NCI-H82 (cell line): ENCODE results near the gene TBX3.
"Not testable (repeated sequence)": the region's sequence is repeated elsewhere in the genome, so short reads cannot be mapped to it uniquely, and the experiment has no call there.

Experiments used
- DNase-seq: peaks from one replicate; lab custom pipeline; 2025; lab: John Stamatoyannopoulos, UW

TBX3 gene

GRCh38 chr12:114684098-114684869 is at the start of gene TBX3:
Gene TBX3 (minus strand): TSS chr12:114684175. CDS start chr12:114683200, 975 bp downstream.
- peak; percentile 99 for DNase-seq

GRCh38 chr12:114732426-114733030 is 48.6 kb upstream of the TBX3 start:
- DNase-seq: no peak

DNA sequence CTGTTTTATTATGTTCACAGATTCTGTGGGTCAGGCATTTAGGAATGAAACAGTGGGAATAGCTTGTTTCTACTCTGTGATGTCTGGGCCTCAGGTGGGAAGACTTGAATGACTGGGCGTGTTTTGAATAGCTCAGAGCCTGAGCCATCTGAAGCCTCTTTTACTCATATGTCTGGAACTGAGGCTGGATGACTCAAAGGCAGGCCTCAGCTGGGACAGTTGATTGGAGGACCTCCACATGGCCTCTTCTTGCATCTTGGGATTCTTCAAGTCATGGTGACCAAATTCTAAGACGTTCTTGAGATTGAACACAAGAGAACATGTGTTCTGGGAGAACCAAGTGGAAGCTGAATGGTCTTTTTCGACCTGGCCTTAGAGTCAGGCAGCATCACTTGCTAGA is 45.8 kb upstream of the TBX3 start:
- no peak for DNase-seq

DNA sequence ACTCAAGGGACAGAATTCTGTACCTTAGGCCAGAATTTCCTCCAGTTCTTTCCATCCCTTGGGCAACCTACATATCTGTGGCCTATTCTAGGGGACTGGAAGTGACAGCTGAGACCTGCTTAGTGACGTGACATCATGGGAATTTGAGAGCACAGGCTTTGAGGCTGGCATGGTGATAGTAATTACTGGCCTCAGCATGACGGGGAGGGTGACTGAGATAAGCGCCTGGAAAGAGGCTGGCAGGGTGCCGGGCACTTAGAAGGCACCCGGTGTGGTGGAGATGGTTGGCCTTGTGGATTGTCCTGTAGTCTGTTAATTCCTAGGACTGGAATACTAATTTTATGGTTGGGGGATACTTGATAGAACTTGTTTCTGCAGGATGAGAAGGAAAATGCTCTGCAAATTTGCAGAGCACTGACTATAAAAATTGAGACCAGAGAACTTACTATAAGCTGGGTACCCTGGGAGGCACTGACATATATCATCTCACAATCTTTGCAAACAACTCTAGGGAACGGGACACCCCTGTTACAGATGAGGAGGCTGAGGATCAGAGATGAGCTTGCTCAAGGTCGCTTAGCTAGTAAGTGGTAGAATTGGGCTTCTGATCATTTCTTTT is 42.2 kb upstream of the TBX3 start:
- no peak for DNase-seq

GRCh38 chr12:114722176-114722575 is 38.2 kb upstream of the TBX3 start:
- not testable (repeated sequence) for DNase-seq

GRCh38 chr12:114721266-114721665 is 37.3 kb upstream of the TBX3 start:
- no peak for DNase-seq

DNA sequence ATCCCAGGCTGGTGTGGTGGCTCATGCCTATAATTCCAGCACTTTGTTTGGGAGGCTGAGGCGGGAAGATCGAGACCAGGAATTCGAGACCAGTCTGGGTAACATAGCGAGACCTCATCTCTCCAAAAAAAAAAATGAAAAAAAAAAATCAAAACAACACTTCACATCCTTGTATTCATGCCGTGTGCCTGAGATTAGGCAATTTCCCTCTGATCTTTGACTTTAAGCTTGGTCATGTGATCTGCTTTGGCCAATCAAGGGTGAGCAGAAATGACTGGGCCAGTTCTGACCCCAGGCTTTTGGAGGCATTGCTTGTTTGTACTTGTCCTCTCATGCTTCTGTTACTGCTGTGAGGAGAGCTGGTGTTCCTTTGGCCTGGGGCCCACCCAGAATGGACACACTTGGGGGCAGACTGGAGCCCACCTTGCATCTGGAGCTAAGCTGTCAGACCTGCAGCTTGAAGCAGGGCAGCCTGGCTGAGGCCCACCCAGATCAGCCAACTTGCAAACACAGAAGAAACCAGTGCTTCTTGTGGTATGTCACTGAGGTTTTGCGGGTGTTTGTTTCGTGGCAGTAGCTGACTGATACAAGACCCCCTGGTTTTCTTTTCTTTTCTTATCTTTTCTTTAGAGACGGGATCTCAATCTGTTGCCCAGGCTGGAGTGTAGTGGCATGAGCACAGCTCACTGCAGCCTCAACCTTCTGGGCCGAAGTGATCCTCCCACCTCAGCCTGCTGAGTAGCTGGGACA is 29.7 kb upstream of the TBX3 start:
- DNase-seq: no peak

- DNase-seq: no peak
Observed at GRCh38 chr12:114711689-114712152, 27.7 kb upstream of the TBX3 start.

GRCh38 chr12:114710151-114710550 is 26.2 kb upstream of the TBX3 start:
- DNase-seq: peak; percentile 89

- no peak for DNase-seq
Observed at GRCh38 chr12:114709112-114709511, 25.1 kb upstream of the TBX3 start.

DNA sequence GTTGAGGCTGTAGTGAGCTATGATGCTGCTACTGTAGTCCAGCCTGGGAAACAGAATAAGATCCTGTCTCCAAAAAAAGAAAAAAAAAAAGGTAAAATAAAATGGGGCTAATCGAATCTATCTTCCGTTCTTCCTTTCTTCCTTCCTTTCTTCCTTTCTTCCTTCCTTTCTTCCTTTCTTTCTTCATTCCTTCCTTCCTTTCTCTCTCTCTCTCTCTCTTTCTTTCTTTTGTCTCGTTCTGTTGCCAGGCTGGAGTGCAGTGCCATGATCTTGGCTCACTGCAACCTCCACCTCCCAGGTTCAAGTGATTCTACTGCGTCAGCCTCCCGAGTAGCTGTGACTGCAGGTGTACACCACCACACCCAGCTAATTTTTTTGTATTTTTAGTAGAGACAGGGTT is 24.6 kb upstream of the TBX3 start:
- DNase-seq: not testable (repeated sequence)

GRCh38 chr12:114704096-114704495 is 20.1 kb upstream of the TBX3 start:
- DNase-seq: no peak

DNA sequence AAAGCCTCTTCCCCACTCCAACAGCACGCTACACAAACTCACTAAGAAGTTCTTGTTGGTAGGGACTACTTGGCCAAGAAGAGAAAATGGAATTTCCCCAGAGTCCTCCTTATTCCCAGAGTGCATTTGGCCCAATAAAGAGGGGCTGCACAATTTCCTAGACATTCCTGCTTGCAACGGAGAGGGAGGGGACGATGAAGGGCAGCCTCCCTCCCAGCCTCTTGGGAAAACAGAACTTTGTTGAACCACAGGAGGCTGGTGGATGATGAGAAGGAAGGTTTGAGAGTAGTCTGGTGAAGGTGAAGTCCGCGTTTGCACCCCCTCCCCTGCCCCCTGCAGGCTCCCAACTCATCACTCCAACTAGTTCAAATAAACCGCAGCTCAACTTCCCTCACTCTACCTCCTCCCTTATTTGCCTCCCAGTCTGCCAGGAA is 19.1 kb upstream of the TBX3 start:
- peak; percentile 13 for DNase-seq

- DNase-seq: no peak
Observed at GRCh38 chr12:114702462-114702861, 18.5 kb upstream of the TBX3 start.

- DNase-seq: no peak
Observed at GRCh38 chr12:114701553-114701952, 17.6 kb upstream of the TBX3 start.

- no peak for DNase-seq
Observed at GRCh38 chr12:114701104-114701414, 17.1 kb upstream of the TBX3 start.

DNA sequence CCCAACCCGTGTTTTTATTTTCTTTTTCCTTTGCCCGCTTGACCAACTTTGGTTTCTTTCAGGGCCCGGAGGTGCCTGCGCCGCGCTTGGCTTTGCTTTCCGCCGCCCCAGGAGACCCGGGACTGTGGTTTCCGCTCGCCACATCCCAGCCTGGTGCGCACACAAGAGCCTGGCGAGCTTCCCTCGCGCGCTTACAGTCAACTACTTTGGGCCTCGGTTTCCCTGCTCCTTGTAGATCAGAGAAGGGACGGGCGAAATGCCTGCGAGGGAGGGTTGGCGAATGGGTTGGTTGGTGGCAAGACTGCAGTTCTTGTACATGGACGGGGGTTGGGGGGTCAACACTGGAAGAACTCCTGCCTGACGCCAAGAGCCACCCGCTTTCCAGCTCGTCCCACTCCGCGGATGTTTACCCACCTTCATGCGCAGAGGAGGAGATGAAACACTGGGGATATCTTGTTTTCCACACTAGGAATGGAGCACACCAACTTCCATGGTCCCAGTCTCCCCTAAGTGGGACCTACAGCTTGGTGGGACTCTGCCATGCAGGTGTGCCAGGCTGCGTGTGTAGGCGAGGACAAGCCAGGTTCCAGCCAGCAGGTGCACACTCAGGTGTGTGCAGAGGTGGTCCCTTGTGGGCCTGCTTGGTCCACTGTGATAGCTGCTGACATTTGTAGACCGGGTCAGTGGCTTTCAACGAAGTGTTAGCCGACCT is 16.6 kb upstream of the TBX3 start:
- DNase-seq: no peak

DNA sequence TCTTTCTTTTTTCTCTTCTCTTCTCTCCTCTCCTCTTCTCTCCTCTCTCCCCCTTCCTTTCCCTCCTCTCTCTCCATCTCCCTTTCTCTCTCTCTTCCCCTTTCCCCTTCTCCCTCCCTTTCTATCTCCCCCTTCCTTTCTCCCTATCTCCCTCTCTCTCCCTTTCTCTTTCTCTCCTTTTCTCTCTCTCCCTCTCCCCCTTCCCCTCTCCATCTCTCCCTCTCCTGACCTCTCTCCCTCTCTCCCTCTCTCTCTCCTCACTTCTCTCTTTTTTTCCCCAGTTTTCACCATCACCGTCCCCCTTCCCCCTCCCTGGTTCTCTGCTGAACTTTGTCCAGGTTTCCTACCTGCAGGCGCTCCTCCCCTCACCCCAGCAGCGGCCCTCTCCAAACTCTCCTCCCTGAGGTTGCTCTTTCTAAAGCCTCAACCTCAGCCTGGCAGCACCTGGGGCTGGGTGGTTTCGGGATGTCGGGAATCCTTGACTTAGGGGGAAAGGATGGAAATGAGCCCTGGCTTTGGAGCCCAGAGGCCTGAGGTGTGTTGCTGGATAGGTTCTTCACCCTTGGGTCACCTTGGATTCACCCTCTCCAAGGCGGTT is 14.7 kb upstream of the TBX3 start:
- no peak for DNase-seq

DNA sequence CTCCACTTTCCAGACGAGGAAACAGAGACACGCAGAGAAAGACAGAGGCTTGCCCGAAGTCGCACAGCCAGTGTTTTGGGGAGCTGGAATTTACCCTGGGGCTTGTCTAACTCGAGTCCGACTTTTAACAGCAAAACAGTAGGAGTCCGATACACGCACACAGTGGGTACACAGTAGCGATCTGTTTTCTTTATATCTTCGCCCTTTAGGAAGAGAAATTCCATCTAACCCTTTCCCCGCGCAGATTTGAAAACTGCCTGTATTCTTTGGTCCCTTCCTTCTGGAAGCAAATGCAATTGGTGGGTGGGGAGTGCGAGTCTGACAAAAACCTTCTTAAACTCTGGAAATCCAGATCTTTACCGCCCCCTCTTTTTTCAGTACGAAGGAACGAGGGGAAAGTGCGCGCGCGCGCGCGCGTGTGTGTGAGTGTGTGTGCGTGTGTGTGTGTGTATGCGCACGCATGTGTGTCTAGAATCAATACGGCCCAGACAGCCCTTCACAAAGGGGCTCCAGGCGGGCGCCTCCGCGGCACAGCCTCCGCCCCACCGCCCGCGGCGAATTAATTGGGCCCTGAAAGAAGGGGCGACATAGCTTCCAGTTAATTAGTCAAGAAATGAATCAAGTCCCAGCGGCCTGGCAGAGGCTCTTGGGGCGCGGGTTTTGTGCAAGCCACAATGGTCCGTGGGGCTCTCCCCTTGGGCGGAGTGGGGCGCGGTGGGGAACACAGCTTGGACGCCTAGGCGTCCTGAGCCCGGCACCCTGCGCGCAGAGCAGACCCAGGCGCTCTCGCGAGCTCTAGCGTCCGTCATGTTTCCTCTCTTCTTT is 14.0 kb upstream of the TBX3 start:
- DNase-seq: no peak

GRCh38 chr12:114697243-114697716 is 13.3 kb upstream of the TBX3 start:
- no peak for DNase-seq
